ENCODE results near the gene ZNF672. TPM values are rescaled to one million over a fixed set of nuclear protein-coding genes. Genes with fewer than 3 reads are reported as not detected.

The ZNF672 gene
- total and polyA plus RNA-seq, 2 of the 4 experiments (the other 2 are of a cell fraction): 6.6 to 12.6 TPM

GRCh38 chr1:248790456-248790855, 47.6 kb upstream of the ZNF672 start:
- H3K27me3 ChIP-seq (ENCODE audit: control insufficient read depth, insufficient read depth, low read length): no peaks in the 10 kb centered on the region
- H3K79me1 ChIP-seq (ENCODE audit: low read depth in 1 of 2, low read length in 2 of 2): no peaks in the 10 kb centered on the region
- no peak for TF ChIP-seq BHLHE40 (IDR thresholded peaks at IDR 0.05; ENCODE audit: low read depth, low read length)
- WGBS, 2 experiments (ENCODE audit: extremely low coverage in 2 of 2, insufficient read length in 1 of 2): no CpG with 5 or more reads among the region's 5 CpGs
- dilution Hi-C loops (cut with HindIII; ENCODE audit: low sequenced_read_pairs, unreplicated experiment) (no loop called here), in situ Hi-C loops (cut with MboI; ENCODE audit: low sequenced_read_pairs) (no loop called here), intact Hi-C loops (cut with micrococcal nuclease) (no loop called here)
- no TSS peak for BruUV-seq (replicated peaks)
- no peak overlapping the region for H3K56ac ChIP-seq (ENCODE audit: extremely low read depth, insufficient read depth, low read length)
- H2AK5ac ChIP-seq (ENCODE audit: low read depth, low read length): no peak overlapping the region
- H3K23ac ChIP-seq (ENCODE audit: low read depth, low read length): no peak overlapping the region
- H2BK20ac ChIP-seq (ENCODE audit: low read depth, low read length): no peak overlapping the region
- no peak overlapping the region for H3K9ac ChIP-seq (ENCODE audit: low read depth, low read length)
- DNase-seq (no peak), ATAC-seq (ENCODE audit: low read depth) (no peak)
- no peak overlapping the region for H2AK9ac ChIP-seq (replicated peaks; ENCODE audit: low read depth, low read length, poor library complexity)
- no peak overlapping the region for H4K8ac ChIP-seq (ENCODE audit: low read depth in 2 of 2, low read length in 2 of 2)
- H3K4me1 ChIP-seq (ENCODE audit: control insufficient read depth, insufficient read depth, low read length): no peaks in the 10 kb centered on the region
- no peak overlapping the region for H3K4ac ChIP-seq (ENCODE audit: low read depth, low read length)
- H3K36me3 ChIP-seq (ENCODE audit: control insufficient read depth, insufficient read depth, low read length): no peaks in the 10 kb centered on the region
- no peak overlapping the region for H2AFZ ChIP-seq (replicated peaks; ENCODE audit: low read length, poor library complexity)
- no peaks in the 10 kb centered on the region for H4K20me1 ChIP-seq (ENCODE audit: insufficient read depth, low read length)
- H3K9me1 ChIP-seq (ENCODE audit: insufficient read depth, low read length): no peaks in the 10 kb centered on the region
- no peak overlapping the region for H2BK15ac ChIP-seq (ENCODE audit: low read depth, low read length)
- H4K5ac ChIP-seq (ENCODE audit: low read depth, low read length): no peak overlapping the region
- ChIA-PET CTCF (no interaction called here), POLR2A (ENCODE audit: unreplicated experiment) (no interaction called here)
- no peak overlapping the region for H3K4me3 ChIP-seq (ENCODE audit: insufficient read depth, low read depth, low read length)
- no peak overlapping the region for H3K27ac ChIP-seq (ENCODE audit: insufficient read depth, low read length)
- H3K14ac ChIP-seq (replicated peaks; ENCODE audit: low read depth, low read length): no peak overlapping the region
- no peak overlapping the region for H3K4me2 ChIP-seq (ENCODE audit: low read depth, low read length)
- H3K9me3 ChIP-seq (ENCODE audit: control insufficient read depth, insufficient read depth, low read length): no peaks in the 10 kb centered on the region
- no peak overlapping the region for H3K18ac ChIP-seq (ENCODE audit: low read depth, low read length)
- no peak overlapping the region for H2BK5ac ChIP-seq (ENCODE audit: low read depth, low read length, poor library complexity, severe bottlenecking)
- H4K91ac ChIP-seq (ENCODE audit: insufficient read depth, low read depth, low read length): no peak overlapping the region
- H2BK120ac ChIP-seq (ENCODE audit: low read depth, low read length): no peak overlapping the region

Measured in IMR-90 (cell line).